ENCODE data around the gene RPH3AL.
"Not testable (repeated sequence)": the region's sequence is repeated elsewhere in the genome, so short reads cannot be mapped to it uniquely, and the experiment has no call there.

Gene RPH3AL

DNA sequence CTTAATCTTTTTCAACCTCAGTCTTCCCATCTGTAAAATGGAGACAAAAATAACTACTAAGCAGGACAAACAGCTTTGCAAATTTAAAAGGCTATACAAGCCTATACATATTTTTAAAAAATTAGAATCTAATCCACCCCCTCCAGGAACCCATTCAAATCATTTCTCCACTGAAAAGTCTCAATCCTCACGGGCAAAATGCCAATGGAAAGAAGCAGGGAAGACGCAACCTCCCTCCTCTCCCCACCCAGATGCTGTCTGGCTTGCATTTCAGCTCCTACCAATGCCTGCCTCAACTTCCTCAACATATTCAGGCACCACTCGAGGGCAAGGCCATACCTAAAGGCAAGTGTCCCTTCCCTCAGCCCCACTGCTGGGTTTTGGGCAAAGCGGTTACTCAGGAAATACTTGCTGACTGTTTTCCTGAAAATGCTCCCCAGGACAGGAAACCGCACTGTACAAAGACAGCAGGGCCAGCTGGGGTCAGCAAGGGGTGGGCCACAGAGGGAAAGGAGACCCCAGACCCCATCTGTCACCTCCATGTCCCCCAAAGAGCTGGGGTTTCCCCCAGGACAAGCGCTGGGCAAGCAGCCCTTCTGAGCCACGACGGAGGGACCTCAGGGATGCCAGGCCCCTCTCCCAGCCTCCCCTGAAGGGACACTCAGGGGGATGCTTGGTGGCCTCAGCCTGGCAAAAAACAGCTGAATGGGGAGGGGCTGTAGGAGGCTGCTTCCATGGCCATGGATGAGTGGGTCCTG, 123.5 kb downstream of the RPH3AL start:
- H3K27ac Mint-ChIP-seq = peak overlapping the region in 2 of 3 experiments; percentile 47 to 73
- TF ChIP-seq, protein P1, sequence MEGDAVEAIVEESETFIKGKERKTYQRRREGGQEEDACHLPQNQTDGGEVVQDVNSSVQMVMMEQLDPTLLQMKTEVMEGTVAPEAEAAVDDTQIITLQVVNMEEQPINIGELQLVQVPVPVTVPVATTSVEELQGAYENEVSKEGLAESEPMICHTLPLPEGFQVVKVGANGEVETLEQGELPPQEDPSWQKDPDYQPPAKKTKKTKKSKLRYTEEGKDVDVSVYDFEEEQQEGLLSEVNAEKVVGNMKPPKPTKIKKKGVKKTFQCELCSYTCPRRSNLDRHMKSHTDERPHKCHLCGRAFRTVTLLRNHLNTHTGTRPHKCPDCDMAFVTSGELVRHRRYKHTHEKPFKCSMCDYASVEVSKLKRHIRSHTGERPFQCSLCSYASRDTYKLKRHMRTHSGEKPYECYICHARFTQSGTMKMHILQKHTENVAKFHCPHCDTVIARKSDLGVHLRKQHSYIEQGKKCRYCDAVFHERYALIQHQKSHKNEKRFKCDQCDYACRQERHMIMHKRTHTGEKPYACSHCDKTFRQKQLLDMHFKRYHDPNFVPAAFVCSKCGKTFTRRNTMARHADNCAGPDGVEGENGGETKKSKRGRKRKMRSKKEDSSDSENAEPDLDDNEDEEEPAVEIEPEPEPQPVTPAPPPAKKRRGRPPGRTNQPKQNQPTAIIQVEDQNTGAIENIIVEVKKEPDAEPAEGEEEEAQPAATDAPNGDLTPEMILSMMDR (IDR thresholded peaks at IDR 0.05; ENCODE audit: unreplicated experiment in 3 of 3) = no peak
- peaks cover 5% of the 10 kb centered on the region for H3K27me3 Mint-ChIP-seq (ENCODE audit: low read depth)

GRCh38 chr17:227946-228615, 124.5 kb downstream of the RPH3AL start:
- Mint-ChIP-seq H3K27ac (no peak overlapping the region), H3K36me3 (ENCODE audit: low read depth) (no peaks in the 10 kb centered on the region), H3K4me1 (peaks cover 42% of the 10 kb centered on the region), H3K4me3 (no peak overlapping the region), H3K27me3 (ENCODE audit: low read depth) (peaks cover 9% of the 10 kb centered on the region), H3K9me3 (no peaks in the 10 kb centered on the region)
- TF ChIP-seq, protein P1 (IDR thresholded peaks at IDR 0.05; ENCODE audit: unreplicated experiment in 3 of 3) = no peak

More for the DNA sequence above, 123.5 kb downstream of the RPH3AL start:
- H3K4me3 Mint-ChIP-seq = no peak overlapping the region
- H3K9me3 Mint-ChIP-seq = no peaks in the 10 kb centered on the region
- no peaks in the 10 kb centered on the region for H3K36me3 Mint-ChIP-seq (ENCODE audit: low read depth)
- peaks cover 45% of the 10 kb centered on the region for H3K4me1 Mint-ChIP-seq

GRCh38 chr17:227078-227945, 125.3 kb downstream of the RPH3AL start:
- no peak overlapping the region for H3K4me3 Mint-ChIP-seq
- TF ChIP-seq, protein P1 (IDR thresholded peaks at IDR 0.05; ENCODE audit: unreplicated experiment in 3 of 3) = no peak
- no peaks in the 10 kb centered on the region for H3K36me3 Mint-ChIP-seq (ENCODE audit: low read depth)
- H3K9me3 Mint-ChIP-seq = no peaks in the 10 kb centered on the region
- peaks cover 35% of the 10 kb centered on the region for H3K4me1 Mint-ChIP-seq
- peak overlapping the region in 1 of 3 experiments; percentile 70 for H3K27ac Mint-ChIP-seq
- peaks cover 9% of the 10 kb centered on the region for H3K27me3 Mint-ChIP-seq (ENCODE audit: low read depth)

DNA sequence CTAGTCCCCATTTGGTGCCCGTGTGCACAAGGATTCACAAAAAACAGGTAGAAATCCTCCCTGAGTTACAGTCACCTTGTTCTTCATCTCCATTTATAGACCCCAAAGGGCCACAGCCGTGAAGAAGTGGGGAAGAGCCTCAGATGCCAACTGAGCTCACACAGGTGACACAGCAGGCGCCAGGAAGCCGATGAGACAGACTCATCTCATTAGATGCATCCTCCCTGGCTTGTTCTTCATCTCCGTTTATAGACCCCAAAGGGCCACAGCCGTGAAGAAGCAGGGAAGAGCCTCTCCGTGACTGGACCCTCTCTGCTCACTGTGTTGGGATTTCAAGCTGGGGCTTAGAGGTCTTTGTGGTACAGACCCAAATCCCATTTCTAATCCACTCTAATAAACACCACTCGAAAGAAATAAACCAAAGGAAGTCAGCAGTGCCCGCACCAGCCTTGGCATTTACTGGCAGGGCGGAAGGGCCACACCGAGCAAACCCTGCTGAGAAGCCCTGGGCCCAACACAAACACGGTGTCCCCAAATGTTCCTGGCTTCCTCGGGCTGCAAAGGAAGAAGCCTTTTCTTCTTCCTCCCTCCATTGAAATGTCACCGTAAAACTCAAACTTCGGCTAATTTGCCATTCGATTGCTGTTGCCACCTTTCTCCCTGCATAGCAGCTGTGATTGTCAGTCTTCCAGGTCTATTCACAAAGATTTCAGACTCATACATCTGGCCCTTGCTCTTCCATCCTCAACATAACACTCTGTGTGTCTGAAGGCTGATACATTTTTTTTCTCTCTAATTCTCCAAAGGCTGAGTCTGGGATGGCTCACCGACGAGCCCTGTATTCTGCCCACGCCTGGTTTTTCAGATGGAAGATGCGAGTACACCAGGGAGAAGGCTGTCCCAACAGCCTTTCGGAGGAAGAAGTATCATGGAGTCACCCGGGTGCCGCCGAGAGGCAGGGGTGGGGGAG, 126.2 kb downstream of the RPH3AL start:
- H3K27ac Mint-ChIP-seq = peak overlapping the region in 2 of 3 experiments; percentile 1 to 2
- H3K9me3 Mint-ChIP-seq = no peaks in the 10 kb centered on the region
- peaks cover 30% of the 10 kb centered on the region for H3K4me1 Mint-ChIP-seq
- H3K27me3 Mint-ChIP-seq (ENCODE audit: low read depth) = peaks cover 9% of the 10 kb centered on the region
- H3K36me3 Mint-ChIP-seq (ENCODE audit: low read depth) = no peaks in the 10 kb centered on the region
- TF ChIP-seq, protein P1 (IDR thresholded peaks at IDR 0.05; ENCODE audit: unreplicated experiment in 3 of 3) = no peak
- H3K4me3 Mint-ChIP-seq = no peak overlapping the region

GRCh38 chr17:225551-225950, 127.1 kb downstream of the RPH3AL start:
- Mint-ChIP-seq H3K4me3 (no peak overlapping the region), H3K9me3 (no peaks in the 10 kb centered on the region), H3K27ac (no peak overlapping the region), H3K27me3 (ENCODE audit: low read depth) (peaks cover 9% of the 10 kb centered on the region), H3K4me1 (peaks cover 23% of the 10 kb centered on the region), H3K36me3 (ENCODE audit: low read depth) (no peaks in the 10 kb centered on the region)
- TF ChIP-seq, protein P1 (IDR thresholded peaks at IDR 0.05; ENCODE audit: unreplicated experiment in 3 of 3) = no peak

- not testable (repeated sequence) for H3K36me3 Mint-ChIP-seq (ENCODE audit: low read depth); H3K4me3 Mint-ChIP-seq; H3K27me3 Mint-ChIP-seq (ENCODE audit: low read depth); H3K27ac Mint-ChIP-seq; H3K9me3 Mint-ChIP-seq
- H3K4me1 Mint-ChIP-seq = peaks cover 18% of the 10 kb centered on the region
Observed at GRCh38 chr17:224576-224975, 128.0 kb downstream of the RPH3AL start.
